ENCODE data around the gene EFTUD2.

EFTUD2 gene

GRCh38 chr17:44925731-44926697 is 26.8 kb upstream of the EFTUD2 start:
- no peak for DNase-seq

DNA sequence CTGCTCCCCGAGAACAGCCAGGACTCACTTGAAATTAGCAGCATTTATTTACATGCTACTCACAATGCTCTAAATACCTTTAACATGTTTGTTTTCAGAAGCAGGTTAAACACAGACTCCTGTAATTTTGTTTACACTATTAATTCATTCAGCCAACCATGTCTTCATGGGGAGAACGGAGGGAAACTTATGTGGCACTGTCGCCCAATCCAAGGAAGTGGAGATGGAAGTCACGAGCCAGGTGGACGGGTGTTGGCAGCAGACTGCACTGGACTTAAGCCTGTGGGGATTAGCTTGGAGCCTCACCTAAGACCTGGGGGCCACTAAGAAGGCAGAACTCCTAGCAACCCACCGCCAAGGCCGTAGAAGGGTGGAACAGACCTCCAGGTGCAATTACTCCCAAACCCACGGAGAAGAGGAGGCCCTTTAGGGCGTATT is 24.9 kb upstream of the EFTUD2 start:
- peak; percentile 65 for DNase-seq

GRCh38 chr17:44922746-44923470 is 23.7 kb upstream of the EFTUD2 start:
- no peak for DNase-seq

GRCh38 chr17:44922136-44922535 is 22.9 kb upstream of the EFTUD2 start:
- no peak for DNase-seq

GRCh38 chr17:44921122-44921882 is 22.1 kb upstream of the EFTUD2 start:
- DNase-seq, result no peak

- no peak for DNase-seq
Observed at GRCh38 chr17:44920565-44920940, 21.3 kb upstream of the EFTUD2 start.

GRCh38 chr17:44919885-44920564 is 20.8 kb upstream of the EFTUD2 start:
- DNase-seq, result peak; percentile 42

GRCh38 chr17:44919411-44919810 is 20.2 kb upstream of the EFTUD2 start:
- DNase-seq, result no peak

DNA sequence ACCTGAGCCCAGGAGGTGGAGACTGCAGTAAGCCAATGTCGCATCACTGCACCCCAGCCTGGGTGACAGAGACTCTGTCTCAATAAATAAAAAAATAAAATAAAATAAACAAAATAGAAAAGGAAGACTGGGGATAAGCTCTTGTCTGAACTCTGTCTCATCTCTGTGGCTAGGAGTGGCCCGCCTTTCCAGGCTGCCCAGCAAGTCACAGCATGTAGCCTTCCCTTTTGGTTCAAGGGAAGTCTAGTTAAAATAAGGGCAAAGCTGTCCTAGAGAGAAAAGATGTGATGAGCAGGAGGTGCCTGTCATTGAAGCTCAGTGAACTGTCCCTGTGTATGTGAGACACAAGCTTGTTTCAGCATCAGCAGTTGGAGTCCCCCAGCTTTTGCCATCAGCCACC is 18.8 kb upstream of the EFTUD2 start:
- DNase-seq, result no peak

- DNase-seq, result no peak
Observed at GRCh38 chr17:44917456-44917855, 18.2 kb upstream of the EFTUD2 start.

DNA sequence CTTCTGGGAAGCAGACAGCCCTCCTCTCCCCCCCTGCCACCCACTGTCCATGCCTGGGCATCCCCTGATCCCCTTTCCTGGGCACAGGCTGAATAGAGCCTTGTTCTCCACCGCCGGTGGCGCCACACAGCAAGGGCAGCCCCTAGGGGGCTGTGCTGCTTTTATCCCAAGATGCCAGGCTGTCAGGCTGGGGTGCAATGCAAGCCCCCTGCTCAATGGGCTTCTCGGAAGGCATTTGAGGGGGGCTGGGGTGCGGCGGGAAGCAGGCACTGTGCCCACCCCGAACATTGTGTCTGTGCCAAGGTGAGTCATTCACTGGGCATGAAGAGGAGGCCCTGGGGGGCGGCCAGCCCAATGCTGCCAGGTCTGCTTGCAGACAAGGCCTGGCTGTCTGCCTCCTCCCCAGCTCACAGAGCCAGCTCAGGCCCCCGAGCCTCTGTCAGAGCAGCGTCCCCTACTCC is 17.6 kb upstream of the EFTUD2 start:
- DNase-seq, result no peak

DNA sequence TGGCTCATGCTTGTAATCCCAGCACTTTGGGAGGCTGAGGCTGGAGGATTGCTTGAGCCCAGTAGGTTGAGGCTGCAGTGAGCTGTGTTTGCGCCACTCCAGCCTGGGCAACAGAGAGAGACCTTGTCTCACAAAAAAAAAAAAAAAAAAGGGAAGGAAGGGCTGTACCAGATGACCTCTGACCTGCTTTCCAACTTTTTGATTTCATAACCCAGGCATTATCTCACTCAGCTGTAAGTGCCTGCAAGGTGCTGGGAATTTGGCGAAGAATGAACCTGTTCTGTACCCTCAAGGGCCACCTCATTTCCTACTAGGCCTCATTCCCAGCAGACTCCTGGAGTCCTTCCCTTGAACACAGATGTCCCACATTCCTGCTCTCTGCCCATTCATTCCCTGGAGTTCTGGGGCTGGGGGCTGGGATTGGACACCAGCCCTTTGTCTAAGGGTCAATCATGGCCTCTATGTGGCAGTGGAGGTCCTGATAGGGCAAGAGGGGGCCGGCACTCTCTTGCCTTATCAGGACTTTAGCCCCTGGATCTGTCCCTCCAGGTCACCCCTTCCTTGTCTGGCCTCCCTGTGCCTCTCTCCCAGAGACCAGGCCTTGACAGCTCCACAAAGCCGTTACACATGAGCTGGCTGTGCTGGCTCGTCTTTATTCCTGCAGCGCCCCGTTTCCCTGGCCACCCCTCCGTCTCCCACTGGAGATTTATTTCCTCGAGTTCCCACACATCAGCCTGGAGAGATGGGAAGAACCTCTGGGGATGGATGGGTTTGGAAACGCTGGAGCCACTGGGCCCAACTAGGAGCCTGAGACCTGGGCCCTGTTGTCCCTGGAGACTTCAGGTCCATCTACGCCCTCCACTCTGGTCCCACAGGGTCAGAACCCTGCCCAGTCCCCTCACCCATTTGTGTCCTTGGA is 16.9 kb upstream of the EFTUD2 start:
- DNase-seq, result no peak

DNA sequence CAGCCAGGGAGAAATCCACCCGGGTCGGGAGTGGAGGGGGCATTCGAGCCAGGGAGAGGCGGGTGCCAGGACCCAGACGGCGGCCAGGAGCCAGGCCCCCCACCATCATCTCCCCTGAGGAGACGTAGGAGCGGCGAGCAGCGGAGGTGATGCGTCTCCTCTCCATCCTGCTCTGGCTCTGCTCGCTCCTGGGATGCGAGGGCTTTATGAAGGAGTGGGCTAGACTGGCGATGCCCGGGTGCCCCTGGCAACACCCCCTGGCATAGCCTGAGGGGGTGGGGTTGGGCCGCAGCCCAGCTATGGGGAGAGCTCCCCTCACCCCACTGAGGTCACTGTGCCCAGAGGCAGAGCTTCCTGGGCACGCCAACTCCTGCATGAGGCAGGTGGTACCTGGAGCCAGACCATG is 16.1 kb upstream of the EFTUD2 start, which contains the start of gene GFAP:
Gene GFAP (minus strand): TSS at position 180 of the 406 bp plus-strand sequence. CDS start 14 bp downstream, at position 166.
- DNase-seq, result no peak

GRCh38 chr17:44914698-44915271 is 15.5 kb upstream of the EFTUD2 start:
- DNase-seq, result no peak

DNA sequence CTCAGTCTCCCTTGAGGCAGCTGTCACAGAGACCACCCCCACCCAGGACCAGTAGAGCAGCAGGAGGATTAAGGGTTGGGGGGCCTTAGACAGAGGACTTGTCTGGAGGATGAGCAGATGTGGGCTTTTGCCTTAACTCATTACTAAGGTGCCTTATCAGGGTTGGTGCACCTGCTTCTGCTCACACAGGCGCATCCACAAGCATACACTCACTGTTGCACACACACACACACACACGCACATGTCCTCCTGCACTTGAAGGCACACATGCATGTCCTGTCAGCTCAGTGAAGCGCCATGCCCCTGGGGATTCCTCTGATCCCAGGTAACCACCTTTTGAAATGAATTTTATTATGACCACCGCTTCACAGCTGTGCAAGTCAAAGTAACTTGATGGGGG is 14.9 kb upstream of the EFTUD2 start:
- DNase-seq, result peak; percentile 82

DNA sequence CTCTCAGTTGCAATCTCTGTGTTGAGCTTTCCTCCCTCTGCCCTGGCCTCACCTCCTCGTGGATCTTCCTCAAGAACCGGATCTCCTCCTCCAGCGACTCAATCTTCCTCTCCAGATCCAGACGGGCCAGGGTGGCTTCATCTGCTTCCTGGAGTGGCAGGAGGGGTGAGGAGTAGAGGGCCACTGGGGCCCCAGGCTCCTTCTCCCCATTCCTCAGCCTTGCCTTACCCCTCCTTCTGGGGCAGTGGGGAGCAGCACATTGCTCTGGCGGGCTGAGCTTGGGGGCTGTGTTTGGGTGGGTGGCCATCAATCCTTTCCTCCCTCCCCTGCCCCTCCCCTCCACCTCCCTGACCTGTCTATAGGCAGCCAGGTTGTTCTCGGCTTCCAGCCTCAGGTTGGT is 14.4 kb upstream of the EFTUD2 start:
- DNase-seq, result no peak

- DNase-seq, result no peak
Observed at GRCh38 chr17:44912763-44913544, 13.7 kb upstream of the EFTUD2 start.

- DNase-seq, result peak; percentile 12
Observed at GRCh38 chr17:44911133-44912001, 12.1 kb upstream of the EFTUD2 start.

Measured in DMS79 (cell line).